ENCODE data around the gene HSDL2.

HSDL2 gene

GRCh38 chr9:112479221-112479620 is 99.3 kb downstream of the HSDL2 start:
- Histone ChIP-seq H4K20me1 (no peaks in the 10 kb centered on the region), H3K4me3 (no peak overlapping the region), H3K27ac (no peak overlapping the region), H3K27me3 (no peaks in the 10 kb centered on the region), H3K9ac (no peak overlapping the region), H3K4me1 (no peaks in the 10 kb centered on the region), H3K9me3 (peaks cover 34% of the 10 kb centered on the region), H3K4me2 (no peak overlapping the region), H3K36me3 (peaks cover 34% of the 10 kb centered on the region)
- no peak for TF ChIP-seq Cebpa-rat (IDR thresholded peaks at IDR 0.05)

GRCh38 chr9:112484607-112485006 is 104.7 kb downstream of the HSDL2 start:
- Histone ChIP-seq H3K4me3 (no peak overlapping the region), H3K4me1 (peaks cover 26% of the 10 kb centered on the region), H3K4me2 (no peak overlapping the region), H4K20me1 (peaks cover 20% of the 10 kb centered on the region), H3K9ac (no peak overlapping the region), H3K9me3 (no peaks in the 10 kb centered on the region), H3K36me3 (0 out of 2 replicates have a peak, but pooled peaks cover 4% of the 10 kb centered on the region), H3K27ac (no peak overlapping the region), H3K27me3 (no peaks in the 10 kb centered on the region)
- no peak for TF ChIP-seq Cebpa-rat (IDR thresholded peaks at IDR 0.05)

GRCh38 chr9:112485574-112485973 is 105.7 kb downstream of the HSDL2 start:
- Histone ChIP-seq H3K9ac (no peak overlapping the region), H3K4me1 (peaks cover 36% of the 10 kb centered on the region), H4K20me1 (peaks cover 30% of the 10 kb centered on the region), H3K9me3 (no peaks in the 10 kb centered on the region), H3K4me2 (peak overlapping the region; percentile 89), H3K36me3 (0 out of 2 replicates have a peak, but pooled peaks cover 4% of the 10 kb centered on the region), H3K27ac (no peak overlapping the region), H3K4me3 (peak overlapping the region; percentile 96), H3K27me3 (no peaks in the 10 kb centered on the region)
- TF ChIP-seq Cebpa-rat (IDR thresholded peaks at IDR 0.05): no peak

- Histone ChIP-seq H3K4me3 (peak within 1 kb of the TSS; percentile 96), H3K4me1 (peaks cover 37% of the 10 kb centered on the region), H3K9me3 (no peaks in the 10 kb centered on the region), H3K27me3 (no peaks in the 10 kb centered on the region), H3K4me2 (peak within 1 kb of the TSS; percentile 89), H4K20me1 (peaks cover 38% of the 10 kb centered on the region), H3K27ac (peak within 1 kb of the TSS; percentile 93), H3K9ac (peak within 1 kb of the TSS; percentile 94), H3K36me3 (peaks cover 10% of the 10 kb centered on the region; the same call in 1 of the 2 replicates)
- TF ChIP-seq Cebpa-rat (IDR thresholded peaks at IDR 0.05): no peak
Measured at GRCh38 chr9:112486221-112487007, 106.5 kb downstream of the HSDL2 start, which contains the start of gene KIAA1958. Gene KIAA1958, plus strand, starts transcription at chr9:112486827. Its CDS starts 87,254 bp downstream, at chr9:112574081.

- Histone ChIP-seq H3K9me3 (peaks cover 2% of the 10 kb centered on the region; the same call in 1 of the 2 replicates), H4K20me1 (peaks cover 46% of the 10 kb centered on the region), H3K27me3 (no peaks in the 10 kb centered on the region), H3K27ac (peak overlapping the region; percentile 93), H3K4me2 (peak overlapping the region; percentile 76), H3K4me1 (peaks cover 37% of the 10 kb centered on the region), H3K9ac (peak overlapping the region; percentile 94), H3K4me3 (peak overlapping the region; percentile 96), H3K36me3 (peaks cover 13% of the 10 kb centered on the region; the same call in 1 of the 2 replicates)
- no peak for TF ChIP-seq Cebpa-rat (IDR thresholded peaks at IDR 0.05)
Measured at GRCh38 chr9:112487008-112487798, 107.3 kb downstream of the HSDL2 start.

- H3K27ac ChIP-seq: peak overlapping the region; percentile 93; the same call in 1 of the 2 replicates
- H3K4me3 ChIP-seq: peak overlapping the region; percentile 96
- H4K20me1 ChIP-seq: peaks cover 49% of the 10 kb centered on the region
- peak overlapping the region; percentile 94 for H3K9ac ChIP-seq
- no peak for TF ChIP-seq Cebpa-rat (IDR thresholded peaks at IDR 0.05)
- H3K27me3 ChIP-seq: no peaks in the 10 kb centered on the region
- peaks cover 9% of the 10 kb centered on the region for H3K9me3 ChIP-seq
- H3K36me3 ChIP-seq: peaks cover 20% of the 10 kb centered on the region
- H3K4me2 ChIP-seq: peak overlapping the region; percentile 76
- peaks cover 37% of the 10 kb centered on the region for H3K4me1 ChIP-seq
Measured at GRCh38 chr9:112487799-112488340, 108.0 kb downstream of the HSDL2 start.

- Histone ChIP-seq H3K4me1 (peaks cover 37% of the 10 kb centered on the region), H3K27me3 (no peaks in the 10 kb centered on the region), H4K20me1 (peaks cover 49% of the 10 kb centered on the region), H3K36me3 (peaks cover 28% of the 10 kb centered on the region), H3K9me3 (peaks cover 21% of the 10 kb centered on the region), H3K4me2 (peak overlapping the region; percentile 76), H3K9ac (peak overlapping the region; percentile 46; the same call in 1 of the 2 replicates), H3K4me3 (peak overlapping the region; percentile 16; the same call in 1 of the 2 replicates), H3K27ac (no peak overlapping the region)
- TF ChIP-seq Cebpa-rat (IDR thresholded peaks at IDR 0.05): no peak
Measured at GRCh38 chr9:112489039-112489546, 109.2 kb downstream of the HSDL2 start.

GRCh38 chr9:112489876-112490666 is 110.2 kb downstream of the HSDL2 start:
- Histone ChIP-seq H3K4me3 (no peak overlapping the region), H3K27me3 (no peaks in the 10 kb centered on the region), H3K4me1 (peaks cover 37% of the 10 kb centered on the region), H3K9ac (no peak overlapping the region), H3K4me2 (peak overlapping the region; percentile 12; the same call in 1 of the 2 replicates), H3K36me3 (peaks cover 38% of the 10 kb centered on the region), H3K27ac (no peak overlapping the region), H4K20me1 (peaks cover 52% of the 10 kb centered on the region), H3K9me3 (peaks cover 31% of the 10 kb centered on the region)
- no peak for TF ChIP-seq Cebpa-rat (IDR thresholded peaks at IDR 0.05)

All from BLaER1 (cell line).